Activated CD4-positive, alpha-beta T cell treated with anti-CD3 and anti-CD28 coated beads for 24 hours (primary cell): ENCODE results near the gene TMPRSS13.

Source experiments
- DNase-seq, 2 donors: peaks; one replicate each; pipeline ENCODE4 v3.0.0-alpha.2; 2020; ENCODE audit warnings: low read depth in 2 of 2

The TMPRSS13 gene

GRCh38 chr11:117913736-117914397 is 15.3 kb downstream of the TMPRSS13 start:
- no peak for DNase-seq

GRCh38 chr11:117912497-117912896 is 16.7 kb downstream of the TMPRSS13 start:
- no peak for DNase-seq

- no peak for DNase-seq
Observed at GRCh38 chr11:117911694-117912093, 17.5 kb downstream of the TMPRSS13 start.

- DNase-seq = no peak
Observed at GRCh38 chr11:117910941-117911655, 18.1 kb downstream of the TMPRSS13 start.

GRCh38 chr11:117910525-117910924 is 18.7 kb downstream of the TMPRSS13 start:
- no peak for DNase-seq

- no peak for DNase-seq
Observed at GRCh38 chr11:117909611-117910382, 19.4 kb downstream of the TMPRSS13 start.

GRCh38 chr11:117908959-117909610 is 20.1 kb downstream of the TMPRSS13 start:
- no peak for DNase-seq

- no peak for DNase-seq
Observed at GRCh38 chr11:117908109-117908895, 20.9 kb downstream of the TMPRSS13 start.

GRCh38 chr11:117907276-117908108 is 21.7 kb downstream of the TMPRSS13 start:
- peak; percentile 46 to 65 for DNase-seq

GRCh38 chr11:117906710-117907109 is 22.5 kb downstream of the TMPRSS13 start:
- DNase-seq = no peak

- DNase-seq = no peak
Observed at GRCh38 chr11:117906126-117906525, 23.1 kb downstream of the TMPRSS13 start.

- DNase-seq = no peak
Observed at GRCh38 chr11:117905524-117905923, 23.7 kb downstream of the TMPRSS13 start.

- DNase-seq = no peak
Observed at GRCh38 chr11:117903505-117904382, 25.5 kb downstream of the TMPRSS13 start.

- DNase-seq = no peak
Observed at GRCh38 chr11:117902001-117902845, 27.0 kb downstream of the TMPRSS13 start.

- DNase-seq = no peak
Observed at GRCh38 chr11:117901601-117902000, 27.6 kb downstream of the TMPRSS13 start.

GRCh38 chr11:117900720-117901440 is 28.3 kb downstream of the TMPRSS13 start:
- no peak for DNase-seq

- DNase-seq = no peak
Observed at GRCh38 chr11:117900121-117900648, 29.0 kb downstream of the TMPRSS13 start.

- DNase-seq = no peak
Observed at GRCh38 chr11:117898059-117898458, 31.1 kb downstream of the TMPRSS13 start.
